Measurements from ENCODE around the gene GRK7.

Gene GRK7

GRCh38 chr3:141810161-141810560 is 47.0 kb downstream of the GRK7 start:
- no peaks in the 10 kb centered on the region for H3K9me3 ChIP-seq (ENCODE audit: control insufficient read depth, low read depth, low read length)
- no peaks in the 10 kb centered on the region for H3K36me3 ChIP-seq (ENCODE audit: control insufficient read depth, low read depth, low read length)
- H3K4me1 ChIP-seq (ENCODE audit: control insufficient read depth, low read depth, low read length) = no peaks in the 10 kb centered on the region
- no peak overlapping the region for H3K27ac ChIP-seq (ENCODE audit: low read length)
- no peaks in the 10 kb centered on the region for H3K27me3 ChIP-seq (ENCODE audit: control insufficient read depth, insufficient read depth, low read length)
- H3K4me3 ChIP-seq (ENCODE audit: low read length) = no peak overlapping the region
- no peak overlapping the region for H3K9ac ChIP-seq (ENCODE audit: low read length)

GRCh38 chr3:141811348-141811747 is 48.1 kb downstream of the GRK7 start:
- Histone ChIP-seq H3K27me3 (ENCODE audit: control insufficient read depth, insufficient read depth, low read length) (no peaks in the 10 kb centered on the region), H3K36me3 (ENCODE audit: control insufficient read depth, low read depth, low read length) (no peaks in the 10 kb centered on the region), H3K4me3 (ENCODE audit: low read length) (no peak overlapping the region), H3K4me1 (ENCODE audit: control insufficient read depth, low read depth, low read length) (no peaks in the 10 kb centered on the region), H3K27ac (ENCODE audit: low read length) (no peak overlapping the region), H3K9ac (ENCODE audit: low read length) (no peak overlapping the region), H3K9me3 (ENCODE audit: control insufficient read depth, low read depth, low read length) (no peaks in the 10 kb centered on the region)

- Histone ChIP-seq H3K27me3 (ENCODE audit: control insufficient read depth, insufficient read depth, low read length) (no peaks in the 10 kb centered on the region), H3K9me3 (ENCODE audit: control insufficient read depth, low read depth, low read length) (no peaks in the 10 kb centered on the region), H3K4me1 (ENCODE audit: control insufficient read depth, low read depth, low read length) (no peaks in the 10 kb centered on the region), H3K36me3 (ENCODE audit: control insufficient read depth, low read depth, low read length) (no peaks in the 10 kb centered on the region), H3K27ac (ENCODE audit: low read length) (no peak overlapping the region), H3K4me3 (ENCODE audit: low read length) (no peak overlapping the region), H3K9ac (ENCODE audit: low read length) (no peak overlapping the region)
Measured at GRCh38 chr3:141812084-141812483, 48.9 kb downstream of the GRK7 start.

- Histone ChIP-seq H3K36me3 (ENCODE audit: control insufficient read depth, low read depth, low read length) (no peaks in the 10 kb centered on the region), H3K27me3 (ENCODE audit: control insufficient read depth, insufficient read depth, low read length) (no peaks in the 10 kb centered on the region), H3K4me3 (ENCODE audit: low read length) (no peak overlapping the region), H3K27ac (ENCODE audit: low read length) (no peak overlapping the region), H3K9ac (ENCODE audit: low read length) (no peak overlapping the region), H3K4me1 (ENCODE audit: control insufficient read depth, low read depth, low read length) (no peaks in the 10 kb centered on the region), H3K9me3 (ENCODE audit: control insufficient read depth, low read depth, low read length) (no peaks in the 10 kb centered on the region)
Measured at GRCh38 chr3:141812586-141812985, 49.4 kb downstream of the GRK7 start.

All from iPS-18a (cell line).